Esophagus squamous epithelium (tissue), 4 donors: Measurements from ENCODE around the gene MCM6.

Experiments used
- CTCF ChIP-seq, 6 experiments: fragments of 450-650 bp in 4 of 6; fragments of 200-600 bp in 2 of 6; sonication (generic) in 2 of 6; IDR thresholded peaks; one replicate each; pipeline ENCODE4 v1.5.1; 2016 to 2019; ENCODE audit warnings: antibody characterized with exemption in 6 of 6, mild to moderate bottlenecking in 4 of 6, moderate library complexity in 4 of 6
- POLR2A ChIP-seq, 4 donors: fragments of 450-650 bp; IDR thresholded peaks; one replicate each; pipeline ENCODE4 v1.6.1; 2017; ENCODE audit warnings: antibody characterized with exemption in 4 of 4, mild to moderate bottlenecking in 4 of 4, moderate library complexity in 3 of 4

GRCh38 chr2:135909976-135910375, 33.7 kb upstream of the MCM6 start:
- TF ChIP-seq CTCF (IDR thresholded peaks at IDR 0.05) (no peak), POLR2A (IDR thresholded peaks at IDR 0.05) (no peak)
